HepG2 (cell line): ENCODE data around the gene STEAP1. TPM values are rescaled to one million over a fixed set of nuclear protein-coding genes. Genes with fewer than 3 reads are reported as not detected.
"Not testable (repeated sequence)": the region's sequence is repeated elsewhere in the genome, so short reads cannot be mapped to it uniquely, and the experiment has no call there.

Source experiments
- ATAC-seq: fragments of 200-7000 bp; cut with Tn5 transposase; 3 replicates; pipeline ENCODE4 v1.9.1; 2020; ENCODE audit warnings: mild to moderate bottlenecking, moderate library complexity
- BruUV-seq: library from RNA; stranded (reverse); fragments of 400-500 nt; replicated peaks from 2 replicates; lab custom pipeline; 2021; lab: Mats Ljungman, UMichigan
- CTCF ChIA-PET: fragments of 300-600 bp; formaldehyde crosslinking; extraction: SDS; loops from one replicate; lab custom pipeline; 2021; ENCODE audit warnings: low total read pairs, inconsistent platforms, low intra/inter-chr PET ratio; lab: Yijun Ruan, JAX
- POLR2A ChIA-PET: fragments of 350-600 bp; sonication (Branson Sonifier 250); formaldehyde crosslinking; loops from one replicate; lab custom pipeline; 2020; ENCODE audit warnings: antibody characterized with exemption, inconsistent platforms; lab: Yijun Ruan, JAX
- DNase-seq: peaks from one replicate; pipeline ENCODE4 v3.0.0-alpha.2; 2015; ENCODE audit warnings: low spot score
- FAIRE-seq: peaks from 3 replicates; lab custom pipeline; 2011; peaks lifted over from hg19 to GRCh38; lab: Jason Lieb, UNC
- H2AFZ ChIP-seq: one replicate; pipeline ENCODE4 v1.6.1; 2011; ENCODE audit warnings: low read length, inconsistent platforms
- H3K27ac ChIP-seq: fragments of 300-600 bp; 3 replicates; pipeline ENCODE4 v1.8.0; 2011; ENCODE audit warnings: mixed run types, mild to moderate bottlenecking, mixed read lengths, low read length, inconsistent platforms; ENCODE audit not compliant: insufficient read depth; ENCODE audit errors: extremely low read length
- H3K27me3 ChIP-seq, 2 experiments: fragments of 200-600 bp in 1 of 2; 2 replicates in 1 of 2; 3 replicates in 1 of 2; pipeline versions ENCODE4 v1.6.0 to v1.8.0; 2011; ENCODE audit warnings: low read length in 2 of 2, mild to moderate bottlenecking in 2 of 2, moderate library complexity in 2 of 2, inconsistent platforms in 1 of 2; ENCODE audit not compliant: insufficient read depth in 2 of 2, control insufficient read depth in 1 of 2
- H3K36me3 ChIP-seq, 2 experiments: fragments of 200-600 bp in 1 of 2; replicated peaks in 1 of 2; 2 replicates in 1 of 2; 3 replicates in 1 of 2; pipeline versions ENCODE4 v1.5.1 to v1.8.0; 2011; ENCODE audit warnings: low read length in 2 of 2, inconsistent platforms in 1 of 2; ENCODE audit not compliant: insufficient read depth in 2 of 2, control insufficient read depth in 1 of 2
- H3K4me1 ChIP-seq: 2 replicates; pipeline ENCODE4 v1.5.1; 2012; ENCODE audit warnings: low read length, inconsistent platforms; ENCODE audit not compliant: insufficient read depth
- H3K4me2 ChIP-seq: 2 replicates; pipeline ENCODE4 v1.6.0; 2011; ENCODE audit warnings: low read depth, low read length, inconsistent platforms
- H3K4me3 ChIP-seq, 3 experiments: fragments of 200-600 bp in 1 of 3; sonication (generic), shearing (Covaris generic) in 1 of 3; replicated peaks in 1 of 3; 2 replicates each; pipeline ENCODE4 v1.5.1; 2011 to 2016; ENCODE audit warnings: low read length in 3 of 3, inconsistent platforms in 2 of 3, low read depth in 2 of 3, mild to moderate bottlenecking in 2 of 3, control low read depth in 1 of 3, mixed read lengths in 1 of 3; ENCODE audit not compliant: insufficient read depth in 1 of 3
- H3K79me2 ChIP-seq: one replicate; pipeline ENCODE4 v1.6.1; 2011; ENCODE audit warnings: low read length, inconsistent platforms; ENCODE audit not compliant: insufficient read depth
- H3K9ac ChIP-seq: 2 replicates; pipeline ENCODE4 v1.6.0; 2011; ENCODE audit warnings: mild to moderate bottlenecking, low read depth, low read length, inconsistent platforms; ENCODE audit not compliant: insufficient read depth
- H3K9me3 ChIP-seq: 2 replicates; pipeline ENCODE4 v1.5.1; 2012; ENCODE audit warnings: mild to moderate bottlenecking, low read length
- H4K20me1 ChIP-seq: 2 replicates; pipeline ENCODE4 v1.6.0; 2011; ENCODE audit warnings: inconsistent platforms, mild to moderate bottlenecking, low read length, moderate library complexity; ENCODE audit not compliant: insufficient read depth
- FIP1L1 ChIP-seq: fragments of 200-400 bp; formaldehyde crosslinking; IDR thresholded peaks from 2 replicates; pipeline ENCODE4 v1.6.1; 2018; ENCODE audit warnings: low read depth, mild to moderate bottlenecking, low read length, moderate library complexity, borderline replicate concordance; ENCODE audit not compliant: insufficient read depth
- HIVEP1 ChIP-seq: sonication (generic); formaldehyde crosslinking; IDR thresholded peaks from 2 replicates; pipeline ENCODE4 v1.4.0; 2020; ENCODE audit warnings: mild to moderate bottlenecking, missing genetic modification reagents
- MEIS2 ChIP-seq: sonication (generic); formaldehyde crosslinking; IDR thresholded peaks from 2 replicates; pipeline ENCODE4 v1.9.0; 2021; ENCODE audit warnings: mild to moderate bottlenecking, missing genetic modification reagents
- SOX13 ChIP-seq, 3 experiments: fragments of 450-650 bp in 1 of 3; sonication (generic) in 1 of 3; formaldehyde crosslinking in 1 of 3; IDR thresholded peaks in 2 of 3; conservative IDR thresholded peaks in 1 of 3; 2 replicates each; pipeline versions ENCODE4 v1.5.0 to v1.6.1; 2016 to 2020; ENCODE audit warnings: antibody characterized with exemption in 1 of 3, mild to moderate bottlenecking in 1 of 3, missing compliant biosample characterization in 1 of 3, missing genetic modification reagents in 1 of 3, moderate library complexity in 1 of 3
- XRCC5 ChIP-seq: fragments of 200-400 bp; formaldehyde crosslinking; optimal IDR thresholded peaks from 2 replicates; pipeline ENCODE3; 2017; ENCODE audit warnings: mild to moderate bottlenecking, low read length
- ZNF143 ChIP-seq: sonication (generic); formaldehyde crosslinking; IDR thresholded peaks from 2 replicates; pipeline ENCODE4 v1.4.0; 2020; ENCODE audit warnings: missing genetic modification reagents
- ZNF335 ChIP-seq: sonication (generic); formaldehyde crosslinking; IDR thresholded peaks from 2 replicates; pipeline ENCODE4 v1.4.0; 2020; ENCODE audit warnings: missing genetic modification reagents
- ZNF496 ChIP-seq: sonication (generic); formaldehyde crosslinking; IDR thresholded peaks from 2 replicates; pipeline ENCODE4 v1.8.1; 2023; ENCODE audit warnings: mild to moderate bottlenecking, moderate library complexity, missing genetic modification reagents; ENCODE audit not compliant: insufficient replicate concordance
- ZNF879 ChIP-seq: sonication (generic); formaldehyde crosslinking; IDR thresholded peaks from 2 replicates; pipeline ENCODE4 v1.8.1; 2023; ENCODE audit warnings: missing genetic modification reagents
- ZSCAN25 ChIP-seq: sonication (generic); formaldehyde crosslinking; IDR thresholded peaks from 2 replicates; pipeline ENCODE4 v1.8.0; 2022; ENCODE audit warnings: mild to moderate bottlenecking, missing genetic modification reagents
- WGBS: methylation state at CpG from one replicate; pipeline ENCODE4 v1.1.6; 2017; ENCODE audit warnings: low lambda C conversion rate; 5-methylcytosine and 5-hydroxymethylcytosine counted together
- in situ Hi-C: cut with HindIII; loops from 2 replicates; pipeline ENCODE4 v1.10.0; 2017; ENCODE audit warnings: low pct_unique_long_range_greater_than_20kb; ENCODE audit not compliant: extremely low pct_ligation_motif_present
- intact Hi-C: fragments of 100-400 bp; cut with micrococcal nuclease; formaldehyde crosslinking; loops from one replicate; pipeline ENCODE4 v1.10.0; 2022; ENCODE audit not compliant: unreplicated experiment
- polyA plus RNA-seq, 8 experiments: library from polyadenylated mRNA; depleted of rRNA in 3 of 8; stranded (reverse) in 7 of 8; unstranded in 1 of 8; fragments of >200 nt; fragmentation: Illumina TruSeq in 4 of 8; extraction: Trizol in 4 of 8; gene quantifications; 2 replicates each; pipeline versions ENCODE4 v1.2.1 to v1.2.3, GENCODE V29; 2011 to 2016; ENCODE audit warnings: low read depth in 4 of 8, missing spikeins in 1 of 8, mixed read lengths in 1 of 8; ENCODE audit not compliant: insufficient read depth in 1 of 8
- total RNA-seq, 5 experiments: library from RNA; depleted of rRNA; stranded (reverse); fragments of >200 nt; fragmentation: Illumina TruSeq; extraction: Trizol; gene quantifications; 2 replicates each; pipeline ENCODE4 v1.2.3, GENCODE V29; 2016; ENCODE audit warnings: low read depth in 1 of 5
- TF ChIP-seq, protein P1 (sequence below): sonication (generic); formaldehyde crosslinking; IDR thresholded peaks from 2 replicates; pipeline ENCODE4 v1.8.1; 2023; ENCODE audit warnings: missing genetic modification reagents, mild to moderate bottlenecking, borderline replicate concordance
- TF ChIP-seq, protein P2 (sequence below): sonication (generic); formaldehyde crosslinking; IDR thresholded peaks from 2 replicates; pipeline ENCODE4 v1.4.0; 2020; ENCODE audit warnings: missing genetic modification reagents, borderline replicate concordance
- TF ChIP-seq, protein P3 (sequence below): sonication (generic); formaldehyde crosslinking; IDR thresholded peaks from 2 replicates; pipeline ENCODE4 v1.4.0; 2020; ENCODE audit warnings: missing genetic modification reagents

STEAP1 gene
- total and polyA plus RNA-seq, 2 of the 13 experiments (the other 11 are each of a cell fraction or from before 2014, with no cell fraction given), result 23.2 to 24.2 TPM

DNA sequence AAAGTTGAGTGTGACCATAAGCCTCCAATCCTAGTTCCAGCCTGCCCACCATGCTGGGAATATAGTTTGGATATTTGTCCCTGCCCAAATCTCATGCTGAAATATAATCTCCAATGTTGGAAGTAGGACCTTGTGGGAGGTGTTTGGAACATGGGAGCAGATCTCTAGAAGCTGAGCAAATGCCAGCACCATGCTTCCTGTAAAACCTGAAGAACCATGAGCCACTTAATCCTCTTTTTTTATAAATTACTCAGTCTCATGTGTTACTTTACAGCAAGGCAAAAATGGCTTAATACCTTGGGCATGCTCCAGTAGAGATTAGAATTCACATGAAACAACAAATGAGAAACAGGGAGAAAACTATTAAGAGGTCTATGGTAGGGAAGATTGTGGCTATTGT, 27.2 kb downstream of the STEAP1 start:
- Histone ChIP-seq H3K9ac (no peak overlapping the region), H3K9me3 (no peaks in the 10 kb centered on the region), H3K27me3 (no peaks in the 10 kb centered on the region), H3K4me1 (peaks cover 29% of the 10 kb centered on the region), H2AFZ (no peak overlapping the region), H3K4me3 (no peak overlapping the region), H3K4me2 (no peak overlapping the region), H3K36me3 (no peaks in the 10 kb centered on the region), H3K27ac (no peak overlapping the region), H3K79me2 (no peaks in the 10 kb centered on the region), H4K20me1 (no peaks in the 10 kb centered on the region)
- in situ Hi-C loops, result no loop called here
- ATAC-seq, result no peak
- intact Hi-C loops, result no loop called here
- no TSS peak for BruUV-seq
- TF ChIP-seq, protein P1, sequence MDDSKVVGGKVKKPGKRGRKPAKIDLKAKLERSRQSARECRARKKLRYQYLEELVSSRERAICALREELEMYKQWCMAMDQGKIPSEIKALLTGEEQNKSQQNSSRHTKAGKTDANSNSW (CRISPR knock-in tag), result no peak
- TF ChIP-seq HIVEP1 (CRISPR knock-in tag) (no peak), ZSCAN25 (CRISPR knock-in tag) (no peak), ZNF335 (CRISPR knock-in tag) (no peak), SOX13 (IDR thresholded peaks at IDR 0.05) (no peak), SOX13 (CRISPR knock-in tag; conservative IDR thresholded peaks at IDR 0.05 in 1 of 2, IDR thresholded peaks at IDR 0.05 in 1 of 2) (no peak), MEIS2 (no peak), XRCC5 (no peak), FIP1L1 (no peak), ZNF143 (no peak), ZNF879 (CRISPR knock-in tag) (no peak), ZNF496 (CRISPR knock-in tag) (no peak)
- TF ChIP-seq, protein P2, sequence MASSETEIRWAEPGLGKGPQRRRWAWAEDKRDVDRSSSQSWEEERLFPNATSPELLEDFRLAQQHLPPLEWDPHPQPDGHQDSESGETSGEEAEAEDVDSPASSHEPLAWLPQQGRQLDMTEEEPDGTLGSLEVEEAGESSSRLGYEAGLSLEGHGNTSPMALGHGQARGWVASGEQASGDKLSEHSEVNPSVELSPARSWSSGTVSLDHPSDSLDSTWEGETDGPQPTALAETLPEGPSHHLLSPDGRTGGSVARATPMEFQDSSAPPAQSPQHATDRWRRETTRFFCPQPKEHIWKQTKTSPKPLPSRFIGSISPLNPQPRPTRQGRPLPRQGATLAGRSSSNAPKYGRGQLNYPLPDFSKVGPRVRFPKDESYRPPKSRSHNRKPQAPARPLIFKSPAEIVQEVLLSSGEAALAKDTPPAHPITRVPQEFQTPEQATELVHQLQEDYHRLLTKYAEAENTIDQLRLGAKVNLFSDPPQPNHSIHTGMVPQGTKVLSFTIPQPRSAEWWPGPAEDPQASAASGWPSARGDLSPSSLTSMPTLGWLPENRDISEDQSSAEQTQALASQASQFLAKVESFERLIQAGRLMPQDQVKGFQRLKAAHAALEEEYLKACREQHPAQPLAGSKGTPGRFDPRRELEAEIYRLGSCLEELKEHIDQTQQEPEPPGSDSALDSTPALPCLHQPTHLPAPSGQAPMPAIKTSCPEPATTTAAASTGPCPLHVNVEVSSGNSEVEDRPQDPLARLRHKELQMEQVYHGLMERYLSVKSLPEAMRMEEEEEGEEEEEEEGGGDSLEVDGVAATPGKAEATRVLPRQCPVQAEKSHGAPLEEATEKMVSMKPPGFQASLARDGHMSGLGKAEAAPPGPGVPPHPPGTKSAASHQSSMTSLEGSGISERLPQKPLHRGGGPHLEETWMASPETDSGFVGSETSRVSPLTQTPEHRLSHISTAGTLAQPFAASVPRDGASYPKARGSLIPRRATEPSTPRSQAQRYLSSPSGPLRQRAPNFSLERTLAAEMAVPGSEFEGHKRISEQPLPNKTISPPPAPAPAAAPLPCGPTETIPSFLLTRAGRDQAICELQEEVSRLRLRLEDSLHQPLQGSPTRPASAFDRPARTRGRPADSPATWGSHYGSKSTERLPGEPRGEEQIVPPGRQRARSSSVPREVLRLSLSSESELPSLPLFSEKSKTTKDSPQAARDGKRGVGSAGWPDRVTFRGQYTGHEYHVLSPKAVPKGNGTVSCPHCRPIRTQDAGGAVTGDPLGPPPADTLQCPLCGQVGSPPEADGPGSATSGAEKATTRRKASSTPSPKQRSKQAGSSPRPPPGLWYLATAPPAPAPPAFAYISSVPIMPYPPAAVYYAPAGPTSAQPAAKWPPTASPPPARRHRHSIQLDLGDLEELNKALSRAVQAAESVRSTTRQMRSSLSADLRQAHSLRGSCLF (CRISPR knock-in tag), result no peak
- TF ChIP-seq, protein P3, sequence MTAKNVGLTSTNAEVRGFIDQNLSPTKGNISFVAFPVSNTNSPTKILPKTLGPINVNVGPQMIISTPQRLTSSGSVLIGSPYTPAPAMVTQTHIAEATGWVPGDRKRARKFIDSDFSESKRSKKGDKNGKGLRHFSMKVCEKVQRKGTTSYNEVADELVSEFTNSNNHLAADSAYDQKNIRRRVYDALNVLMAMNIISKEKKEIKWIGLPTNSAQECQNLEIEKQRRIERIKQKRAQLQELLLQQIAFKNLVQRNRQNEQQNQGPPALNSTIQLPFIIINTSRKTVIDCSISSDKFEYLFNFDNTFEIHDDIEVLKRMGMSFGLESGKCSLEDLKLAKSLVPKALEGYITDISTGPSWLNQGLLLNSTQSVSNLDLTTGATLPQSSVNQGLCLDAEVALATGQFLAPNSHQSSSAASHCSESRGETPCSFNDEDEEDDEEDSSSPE (CRISPR knock-in tag), result no peak
- ChIA-PET CTCF (no interaction called here), POLR2A (no interaction called here)
- FAIRE-seq, result no peak
- no peak for DNase-seq

DNA sequence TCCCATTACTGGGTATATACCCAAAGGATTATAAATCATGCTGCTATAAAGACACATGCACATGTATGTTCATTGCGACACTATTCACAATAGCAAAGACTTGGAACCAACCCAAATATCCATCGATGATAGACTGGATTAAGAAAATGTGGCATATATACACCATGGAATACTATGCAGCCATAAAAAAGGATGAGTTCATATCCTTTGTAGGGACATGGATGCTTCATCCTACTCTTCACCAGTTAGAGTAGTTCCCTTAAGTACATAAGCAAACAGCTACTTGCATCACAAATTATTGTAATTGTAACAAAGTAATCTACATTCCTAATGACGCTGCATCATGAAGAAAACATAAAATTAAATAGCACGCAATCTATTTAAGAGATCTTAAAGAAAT, 32.0 kb downstream of the STEAP1 start:
- POLR2A ChIA-PET, H3K9ac ChIP-seq, H4K20me1 ChIP-seq, H3K27ac ChIP-seq, H2AFZ ChIP-seq, H3K4me3 ChIP-seq, H3K4me2 ChIP-seq, in situ Hi-C loops, DNase-seq, FAIRE-seq, H3K36me3 ChIP-seq, intact Hi-C loops, H3K4me1 ChIP-seq, CTCF ChIA-PET, H3K9me3 ChIP-seq, BruUV-seq, H3K27me3 ChIP-seq, ATAC-seq, H3K79me2 ChIP-seq: not testable (repeated sequence)
- 69% methylated on average over 4 of the region's 4 CpGs for WGBS
